RWPE2 (cell line): ENCODE data around the gene CENPF.

Experiments
- ATAC-seq: fragments of 200-7000 bp; cut with Tn5 transposase; 3 replicates; pipeline ENCODE4 v1.9.1; 2021; ENCODE audit warnings: low read depth
- DNase-seq: peaks from one replicate; pipeline ENCODE4 v3.0.0-alpha.2; 2020; ENCODE audit warnings: low spot score
- H3K27ac ChIP-seq: fragments of 450-650 bp; 2 replicates; pipeline ENCODE4 v1.5.1; 2017; ENCODE audit warnings: mild to moderate bottlenecking; ENCODE audit not compliant: poor library complexity, severe bottlenecking
- H3K27me3 ChIP-seq: fragments of 250-450 bp; sonication (Bioruptor Pico); 2 replicates; pipeline ENCODE4 v1.5.1; 2021; ENCODE audit warnings: mild to moderate bottlenecking, moderate library complexity; ENCODE audit not compliant: insufficient read depth, poor library complexity, severe bottlenecking
- H3K36me3 ChIP-seq: fragments of 250-450 bp; sonication (Bioruptor Pico); 2 replicates; pipeline ENCODE4 v1.5.1; 2020; ENCODE audit warnings: low read depth, mild to moderate bottlenecking, moderate library complexity
- H3K4me1 ChIP-seq: fragments of 250-450 bp; sonication (Bioruptor Pico); 2 replicates; pipeline ENCODE4 v1.5.1; 2021; ENCODE audit warnings: mild to moderate bottlenecking, moderate library complexity; ENCODE audit not compliant: insufficient read depth, poor library complexity, severe bottlenecking
- H3K4me3 ChIP-seq: fragments of 250-450 bp; sonication (Bioruptor Pico); 2 replicates; pipeline ENCODE4 v1.5.1; 2021; ENCODE audit warnings: mild to moderate bottlenecking, moderate library complexity; ENCODE audit not compliant: severe bottlenecking
- H3K9me3 ChIP-seq: fragments of 250-450 bp; sonication (Bioruptor Pico); 2 replicates; pipeline ENCODE4 v1.5.1; 2021; ENCODE audit warnings: mild to moderate bottlenecking, moderate library complexity; ENCODE audit not compliant: severe bottlenecking
- TF ChIP-seq, protein P1 (sequence below): fragments of 450-650 bp; IDR thresholded peaks from one replicate; pipeline ENCODE4 v1.5.1; 2017; ENCODE audit warnings: mild to moderate bottlenecking, moderate library complexity; ENCODE audit not compliant: poor library complexity, severe bottlenecking

Gene CENPF

DNA sequence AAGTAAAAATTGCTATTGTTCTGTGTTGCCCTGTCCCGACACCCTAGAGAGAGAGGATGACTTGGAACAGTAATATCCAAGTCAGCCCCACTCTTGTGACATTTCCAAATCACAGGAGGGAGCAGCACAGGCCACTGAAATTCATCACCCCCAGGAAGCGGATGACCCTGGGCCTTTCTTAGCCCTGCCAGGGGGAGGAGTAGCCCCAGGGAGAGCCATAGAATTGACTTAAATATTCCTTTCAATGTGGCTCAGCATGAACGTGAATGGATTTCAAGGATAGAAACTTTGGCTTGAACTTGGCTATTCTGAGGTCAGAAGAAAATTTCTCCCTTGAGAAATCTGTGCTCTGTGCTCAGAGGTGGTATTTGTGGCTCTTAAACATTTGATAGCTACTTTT, 80.6 kb downstream of the CENPF start:
- ATAC-seq (no peak), DNase-seq (no peak)
- Histone ChIP-seq H3K36me3 (no peaks in the 10 kb centered on the region), H3K9me3 (no peaks in the 10 kb centered on the region), H3K4me3 (no peak overlapping the region), H3K27ac (no peak overlapping the region), H3K27me3 (no peaks in the 10 kb centered on the region), H3K4me1 (no peaks in the 10 kb centered on the region)
- TF ChIP-seq, protein P1, sequence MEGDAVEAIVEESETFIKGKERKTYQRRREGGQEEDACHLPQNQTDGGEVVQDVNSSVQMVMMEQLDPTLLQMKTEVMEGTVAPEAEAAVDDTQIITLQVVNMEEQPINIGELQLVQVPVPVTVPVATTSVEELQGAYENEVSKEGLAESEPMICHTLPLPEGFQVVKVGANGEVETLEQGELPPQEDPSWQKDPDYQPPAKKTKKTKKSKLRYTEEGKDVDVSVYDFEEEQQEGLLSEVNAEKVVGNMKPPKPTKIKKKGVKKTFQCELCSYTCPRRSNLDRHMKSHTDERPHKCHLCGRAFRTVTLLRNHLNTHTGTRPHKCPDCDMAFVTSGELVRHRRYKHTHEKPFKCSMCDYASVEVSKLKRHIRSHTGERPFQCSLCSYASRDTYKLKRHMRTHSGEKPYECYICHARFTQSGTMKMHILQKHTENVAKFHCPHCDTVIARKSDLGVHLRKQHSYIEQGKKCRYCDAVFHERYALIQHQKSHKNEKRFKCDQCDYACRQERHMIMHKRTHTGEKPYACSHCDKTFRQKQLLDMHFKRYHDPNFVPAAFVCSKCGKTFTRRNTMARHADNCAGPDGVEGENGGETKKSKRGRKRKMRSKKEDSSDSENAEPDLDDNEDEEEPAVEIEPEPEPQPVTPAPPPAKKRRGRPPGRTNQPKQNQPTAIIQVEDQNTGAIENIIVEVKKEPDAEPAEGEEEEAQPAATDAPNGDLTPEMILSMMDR: no peak

DNA sequence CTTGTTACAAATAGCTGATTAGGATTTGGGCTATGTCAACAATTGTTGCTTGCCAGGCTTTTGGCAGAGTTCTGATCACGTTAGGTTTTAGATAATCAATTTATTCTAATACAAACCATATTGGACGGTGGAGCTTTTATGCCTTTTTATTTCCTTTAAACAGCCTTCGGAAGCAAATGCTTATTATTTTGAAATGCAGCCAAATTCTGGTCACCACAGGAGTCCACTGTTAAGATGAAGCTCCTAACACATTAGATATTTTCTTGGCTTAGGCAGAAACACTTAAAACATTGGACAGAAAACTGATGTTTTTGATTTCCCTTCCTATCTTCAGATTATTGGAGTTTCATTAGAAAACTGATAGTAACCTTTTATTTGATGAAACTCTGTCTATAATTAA, 82.9 kb downstream of the CENPF start:
- no peak for ATAC-seq
- TF ChIP-seq, protein P1: no peak
- H3K36me3 ChIP-seq: no peaks in the 10 kb centered on the region

DNA sequence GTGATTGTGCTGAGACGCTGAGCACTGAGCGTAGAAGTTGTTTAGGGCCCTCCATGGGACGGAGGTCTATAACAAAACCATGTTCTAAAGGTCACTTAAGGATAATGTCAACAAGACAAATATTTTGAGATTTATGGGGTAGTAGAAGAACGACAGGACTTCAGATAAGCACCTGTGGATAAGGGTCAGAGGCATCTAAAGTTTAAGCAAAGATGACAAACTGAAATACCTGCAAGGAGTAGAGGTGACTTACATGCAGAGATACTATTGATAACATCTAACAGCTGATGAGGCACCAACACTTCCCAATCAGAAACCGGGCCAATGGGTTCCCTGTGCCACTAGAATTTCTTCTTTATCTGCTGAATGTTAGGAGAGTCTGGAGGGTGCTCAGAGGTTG, 83.5 kb downstream of the CENPF start:
- Histone ChIP-seq H3K27me3 (no peaks in the 10 kb centered on the region), H3K4me1 (no peaks in the 10 kb centered on the region), H3K4me3 (no peak overlapping the region), H3K9me3 (no peaks in the 10 kb centered on the region), H3K27ac (no peak overlapping the region), H3K36me3 (no peaks in the 10 kb centered on the region)
- DNase-seq (no peak), ATAC-seq (no peak)
- TF ChIP-seq, protein P1: no peak

More for the DNA sequence above, 82.9 kb downstream of the CENPF start:
- Histone ChIP-seq H3K9me3 (no peaks in the 10 kb centered on the region), H3K27me3 (no peaks in the 10 kb centered on the region), H3K27ac (no peak overlapping the region), H3K4me3 (no peak overlapping the region), H3K4me1 (no peaks in the 10 kb centered on the region)
- no peak for DNase-seq

DNA sequence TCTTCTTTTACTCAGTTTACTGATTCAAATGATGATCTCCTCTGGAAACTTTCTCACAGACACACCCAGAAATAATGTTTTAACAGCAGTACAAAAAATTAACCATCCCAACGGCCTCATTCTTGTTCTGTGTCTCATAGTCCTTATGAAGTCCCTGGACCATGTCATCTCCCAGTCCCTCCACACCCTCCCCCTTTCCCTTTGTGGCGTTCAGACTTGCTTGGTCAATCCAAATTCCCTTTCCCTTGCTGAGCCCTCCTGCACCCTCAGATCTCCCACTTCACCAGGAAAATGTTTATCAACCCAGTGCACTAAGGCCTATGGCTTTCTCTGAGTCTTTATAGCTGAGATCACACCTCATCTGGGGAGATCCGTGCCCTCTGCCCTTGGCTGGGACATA, 85.9 kb downstream of the CENPF start:
- DNase-seq (no peak), ATAC-seq (no peak)
- TF ChIP-seq, protein P1: no peak
- Histone ChIP-seq H3K4me1 (no peaks in the 10 kb centered on the region), H3K27ac (no peak overlapping the region), H3K27me3 (no peaks in the 10 kb centered on the region), H3K36me3 (no peaks in the 10 kb centered on the region), H3K9me3 (no peaks in the 10 kb centered on the region), H3K4me3 (no peak overlapping the region)

DNA sequence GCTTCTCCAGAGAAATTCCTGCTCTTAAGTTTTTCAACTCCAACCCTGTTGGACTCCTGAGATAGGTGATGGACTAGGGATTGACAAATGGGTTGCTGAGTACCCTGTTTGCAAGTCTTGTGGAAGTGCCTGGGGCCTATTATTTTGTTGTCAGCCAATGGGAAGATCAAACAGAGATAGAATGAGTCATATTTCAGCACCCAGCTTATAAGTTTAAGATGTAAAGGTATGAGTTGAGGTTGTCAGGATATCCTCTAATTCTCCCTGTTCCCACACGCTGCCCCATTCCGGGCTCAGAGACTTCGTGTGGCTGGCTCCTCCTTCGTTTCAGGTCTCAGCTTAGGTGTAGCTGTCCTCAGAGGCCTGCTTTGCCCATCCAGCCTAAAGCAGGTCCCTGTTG, 91.8 kb downstream of the CENPF start:
- no peak for ATAC-seq
- Histone ChIP-seq H3K4me1 (no peaks in the 10 kb centered on the region), H3K36me3 (no peaks in the 10 kb centered on the region), H3K9me3 (no peaks in the 10 kb centered on the region), H3K27me3 (no peaks in the 10 kb centered on the region), H3K4me3 (no peak overlapping the region), H3K27ac (no peak overlapping the region)
- DNase-seq: no peak
- TF ChIP-seq, protein P1: no peak
